GM21737 (cell line): ENCODE data around the gene PTPRN2.

Source experiments
- ATAC-seq: cut with Tn5 transposase; IDR thresholded peaks from one replicate; pipeline ENCODE4 v1.9.1; 2021; ENCODE audit warnings: mild to moderate bottlenecking, moderate library complexity; ENCODE audit not compliant: unreplicated experiment

PTPRN2 gene

DNA sequence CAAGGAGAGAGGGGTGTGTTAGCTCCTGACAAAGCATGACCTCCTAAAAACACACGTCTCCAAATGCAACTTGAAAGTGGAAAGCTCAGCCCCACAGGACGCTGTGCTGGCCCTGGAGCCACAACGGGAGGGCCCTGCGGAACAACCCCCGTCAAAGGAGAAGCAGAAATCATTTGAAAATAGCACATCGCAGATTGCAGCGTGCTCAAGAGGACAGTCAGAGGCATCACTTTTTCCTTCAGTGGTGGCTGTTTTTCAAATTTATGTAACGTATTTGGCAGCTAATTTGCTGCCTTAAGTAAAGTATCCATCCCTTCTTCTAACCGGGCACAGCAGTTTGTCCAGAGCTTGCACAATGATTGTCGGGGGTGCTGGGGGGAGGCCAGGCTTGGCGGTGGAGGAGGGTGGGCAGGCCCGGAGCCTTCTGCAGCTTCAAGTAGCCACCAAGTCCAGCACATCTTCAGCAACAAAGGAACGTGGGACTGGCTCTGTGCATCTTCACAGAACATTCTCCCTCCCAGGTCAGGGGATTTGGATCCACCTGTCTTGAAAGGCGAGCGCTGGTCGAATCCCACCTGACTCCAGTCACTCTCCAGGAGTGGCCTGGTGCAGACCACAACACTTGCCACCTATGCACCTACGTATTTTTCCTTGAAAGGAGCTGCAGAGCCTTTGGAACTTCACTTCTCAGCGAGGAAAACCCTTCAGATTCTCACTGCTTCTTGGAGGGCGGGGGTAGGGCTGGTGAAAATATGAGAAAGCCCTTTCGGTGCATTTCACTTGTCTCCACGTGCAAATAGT is 904.5 kb downstream of the PTPRN2 start:
- ATAC-seq, result no peak

DNA sequence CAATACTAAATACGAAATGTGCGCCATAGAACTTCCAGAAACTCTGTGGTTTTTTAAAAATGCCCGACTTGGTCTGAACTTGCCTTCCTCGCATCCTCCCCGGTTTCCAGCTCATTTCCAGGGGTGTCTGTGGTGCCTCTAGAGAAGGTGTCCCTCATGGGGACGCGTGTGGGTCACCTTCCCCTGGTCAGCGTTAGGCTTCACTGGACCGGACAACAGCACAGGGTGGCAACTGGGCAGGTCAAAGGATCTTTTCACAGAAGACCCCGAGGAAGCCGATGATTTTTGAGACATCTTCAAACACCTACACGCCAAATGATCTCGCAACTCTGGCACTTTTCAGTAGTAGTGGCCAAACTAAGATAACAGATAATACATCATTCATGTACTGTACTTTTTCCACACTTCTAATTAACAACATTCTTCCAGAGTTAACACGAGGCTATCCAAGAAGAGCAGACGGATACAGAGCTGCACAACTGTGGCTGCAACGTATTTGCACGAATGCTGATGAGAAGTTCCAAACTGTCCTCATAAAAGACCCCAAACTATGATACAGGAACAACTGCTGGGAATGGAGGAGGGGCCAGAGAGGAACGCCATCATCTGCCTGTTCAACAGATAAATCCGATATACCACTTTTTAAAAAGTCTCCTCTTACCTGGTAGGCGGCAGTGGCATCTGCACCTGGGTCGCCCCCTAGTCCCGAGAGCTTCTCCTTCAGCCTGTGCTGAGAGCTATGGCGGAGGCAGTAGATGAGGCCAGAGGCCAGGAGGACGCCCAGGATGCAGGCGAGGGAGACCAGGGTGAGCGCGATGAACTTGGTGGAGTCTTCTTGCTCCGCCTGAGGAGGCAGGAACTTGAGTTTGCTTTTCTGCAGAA is 905.3 kb downstream of the PTPRN2 start:
- ATAC-seq, result no peak

DNA sequence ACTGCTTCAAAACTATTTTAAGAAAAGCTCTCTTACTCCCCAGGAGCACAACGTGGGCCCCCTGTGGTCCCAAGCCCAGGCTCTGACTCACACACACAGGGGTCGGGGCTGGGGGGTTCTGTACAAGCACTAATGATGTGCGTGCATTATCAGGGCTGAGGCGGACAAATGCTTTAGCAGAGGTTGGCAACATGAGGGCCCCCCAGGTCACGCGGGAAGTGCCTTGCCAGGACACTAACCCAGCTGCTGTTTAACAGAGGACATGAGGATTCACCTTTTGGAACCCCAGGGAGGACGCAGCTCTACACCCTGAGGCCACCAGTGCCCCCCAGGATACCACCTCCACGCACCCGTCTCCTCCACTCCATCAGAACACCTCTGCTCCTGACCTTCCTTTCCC is 908.0 kb downstream of the PTPRN2 start:
- no peak for ATAC-seq

DNA sequence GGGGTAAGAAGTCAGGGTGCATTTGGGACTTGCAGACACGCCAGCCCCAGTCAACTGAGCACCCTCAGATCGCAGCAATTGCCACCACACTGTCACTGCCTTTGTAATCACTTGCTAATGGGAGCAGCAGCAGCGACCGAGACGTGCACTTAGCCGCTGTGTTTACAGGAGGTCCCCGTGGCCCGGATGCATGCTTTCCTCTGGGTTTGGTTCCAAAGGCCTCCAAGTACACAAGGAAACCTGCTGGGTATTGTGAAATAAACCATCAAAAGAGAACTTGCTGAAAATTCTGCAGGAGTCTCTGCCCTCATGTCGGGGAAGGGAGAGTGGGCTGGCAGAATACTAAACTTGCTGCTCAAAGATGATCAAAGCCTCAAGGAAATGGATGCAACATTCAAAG is 909.1 kb downstream of the PTPRN2 start:
- no peak for ATAC-seq

DNA sequence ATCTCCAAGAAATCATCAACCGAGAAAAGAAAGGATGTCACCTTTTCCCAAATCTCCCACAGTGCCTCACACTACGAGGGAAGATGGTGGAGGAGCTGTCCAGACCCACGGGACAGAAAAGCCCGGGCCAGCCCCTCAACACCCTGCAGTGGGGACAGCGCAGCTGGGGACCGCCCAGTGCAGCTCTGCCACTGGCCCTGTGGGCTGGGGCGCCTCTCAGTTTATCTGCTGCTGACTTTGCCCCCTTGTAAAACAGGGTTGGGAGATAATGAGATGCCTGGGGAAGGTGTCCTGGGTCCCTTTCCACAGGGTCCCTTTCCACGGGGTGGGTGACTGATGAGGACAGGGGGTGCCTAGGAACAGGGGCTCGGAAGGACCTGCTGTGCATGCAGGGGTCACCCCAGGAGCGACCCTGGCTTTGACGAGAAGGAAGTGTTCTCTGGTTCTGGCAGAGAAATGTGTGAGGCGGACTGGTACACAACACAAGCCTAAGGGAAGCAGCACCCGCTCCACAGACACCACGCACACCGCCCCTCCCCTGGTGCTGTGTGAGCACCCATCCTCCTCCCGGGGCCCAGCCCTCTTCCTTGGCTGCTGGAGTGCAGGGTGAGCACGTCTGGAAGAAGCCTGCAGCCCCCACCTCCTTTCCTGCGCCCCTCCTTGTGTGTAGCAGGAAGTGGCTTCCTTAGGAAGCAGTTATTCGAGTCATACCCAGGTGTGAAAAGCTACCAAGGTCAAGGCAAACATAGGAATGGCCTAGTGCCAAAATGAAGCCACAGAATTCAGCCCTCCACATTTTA is 911.0 kb downstream of the PTPRN2 start:
- no peak for ATAC-seq

DNA sequence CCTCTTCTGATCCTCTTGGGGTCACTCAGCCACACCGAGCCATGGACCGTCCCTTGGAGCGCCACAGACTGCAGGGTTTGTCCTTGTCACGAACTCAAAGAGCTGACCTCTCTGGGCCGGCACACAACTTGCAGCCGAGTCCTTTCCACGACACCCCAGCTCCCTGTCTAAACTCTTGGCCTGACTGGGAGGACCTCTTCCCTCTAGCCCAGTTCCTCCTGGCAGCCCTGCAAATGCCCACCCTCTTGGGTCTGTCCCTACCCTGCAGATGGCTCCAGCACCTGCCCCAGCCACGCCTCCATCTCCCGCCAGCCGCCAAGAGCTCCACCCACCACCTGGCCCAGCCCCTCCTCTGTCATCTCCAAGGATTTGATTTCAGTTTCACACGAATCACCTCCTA is 911.6 kb downstream of the PTPRN2 start:
- ATAC-seq, result no peak

DNA sequence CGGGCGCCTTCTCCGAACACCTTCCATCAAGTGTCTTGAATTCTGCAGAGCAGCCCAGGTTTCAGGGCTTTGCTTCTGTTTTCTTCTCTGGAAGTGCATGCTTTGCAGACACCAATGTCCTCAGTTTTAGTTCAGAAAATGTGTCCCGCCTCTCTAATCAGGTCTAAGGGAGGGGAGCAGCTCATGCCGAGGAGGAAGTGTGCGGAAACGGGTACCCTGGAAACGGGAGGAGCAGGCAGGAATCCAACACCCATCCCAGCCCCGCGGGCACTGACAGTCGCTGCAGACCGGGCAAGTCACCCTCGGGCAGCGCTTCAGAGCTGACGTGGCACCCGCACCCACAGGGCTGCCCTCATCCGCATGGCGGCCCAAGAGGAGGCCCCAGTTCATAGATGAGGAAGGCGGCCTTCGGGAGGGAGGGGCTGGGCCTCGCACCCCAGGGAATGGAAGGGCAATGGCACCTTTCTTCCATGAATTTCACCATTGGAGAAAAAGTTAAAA is 912.1 kb downstream of the PTPRN2 start:
- ATAC-seq, result no peak

DNA sequence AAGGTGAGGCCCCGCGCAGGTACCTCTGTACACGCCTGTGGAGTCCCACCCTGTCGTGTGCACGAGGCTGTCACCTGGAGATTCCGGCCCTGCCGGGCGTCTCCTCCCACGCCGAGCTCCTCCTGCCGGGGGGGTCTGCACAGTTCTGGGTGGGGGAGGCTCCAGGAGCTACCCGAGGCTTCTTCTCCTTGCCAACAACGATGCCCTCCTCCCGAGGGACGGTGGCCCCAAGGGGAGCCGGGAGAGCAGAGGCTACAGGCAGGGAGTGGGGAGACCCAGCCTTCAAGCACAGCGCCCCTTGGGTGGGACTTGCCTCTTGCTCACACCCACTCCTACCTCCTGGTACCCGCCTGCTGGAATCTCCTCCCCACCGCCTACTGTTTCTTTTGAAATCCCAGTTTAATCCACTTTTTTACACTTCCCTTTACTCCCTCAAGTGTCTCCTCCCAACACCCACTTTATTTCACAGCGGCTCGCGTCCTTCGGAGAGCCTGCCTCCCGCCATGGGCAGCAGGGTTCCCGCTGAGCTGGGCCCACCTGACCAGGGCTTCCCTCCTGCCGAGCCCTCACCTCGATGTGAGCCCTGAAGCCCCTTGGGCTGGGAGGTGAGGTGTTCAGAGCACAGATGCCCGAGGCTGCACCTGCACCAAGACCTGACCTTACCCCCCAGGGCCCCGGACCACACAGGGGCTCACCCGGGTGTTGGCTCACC is 912.8 kb downstream of the PTPRN2 start:
- no peak for ATAC-seq

DNA sequence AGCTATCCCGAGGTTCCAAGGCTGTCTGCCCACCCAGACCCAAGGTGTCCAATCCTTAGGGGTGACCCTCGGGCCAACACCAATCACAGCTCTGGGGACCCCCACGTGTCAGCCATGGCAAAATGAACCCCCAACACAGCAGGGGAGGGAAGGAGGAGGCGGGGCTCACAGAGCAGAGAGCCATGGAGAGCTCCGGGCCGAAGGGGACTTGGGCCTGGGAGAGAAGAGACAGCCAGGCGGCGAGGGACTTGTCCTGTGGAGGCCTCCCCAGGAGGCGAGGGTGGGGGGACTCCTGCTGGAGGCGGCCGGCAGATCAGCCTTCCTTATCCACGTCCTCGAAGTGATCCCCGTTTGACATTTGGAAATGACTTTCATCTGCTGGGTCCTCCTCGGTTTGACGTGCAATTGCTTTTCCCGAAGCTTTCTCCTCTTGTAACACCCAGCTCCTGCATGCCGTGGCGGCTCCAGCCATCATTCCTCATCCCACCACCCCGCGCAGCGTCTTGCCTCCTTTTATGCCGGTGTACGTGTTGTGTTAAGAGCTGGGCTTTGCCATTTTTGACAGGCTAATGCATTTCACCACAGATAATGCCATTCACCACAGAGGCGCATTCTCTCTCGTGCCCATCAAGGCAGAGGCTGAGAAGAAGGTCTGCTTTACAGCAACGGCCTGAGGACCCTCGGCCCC is 913.5 kb downstream of the PTPRN2 start:
- no peak for ATAC-seq

DNA sequence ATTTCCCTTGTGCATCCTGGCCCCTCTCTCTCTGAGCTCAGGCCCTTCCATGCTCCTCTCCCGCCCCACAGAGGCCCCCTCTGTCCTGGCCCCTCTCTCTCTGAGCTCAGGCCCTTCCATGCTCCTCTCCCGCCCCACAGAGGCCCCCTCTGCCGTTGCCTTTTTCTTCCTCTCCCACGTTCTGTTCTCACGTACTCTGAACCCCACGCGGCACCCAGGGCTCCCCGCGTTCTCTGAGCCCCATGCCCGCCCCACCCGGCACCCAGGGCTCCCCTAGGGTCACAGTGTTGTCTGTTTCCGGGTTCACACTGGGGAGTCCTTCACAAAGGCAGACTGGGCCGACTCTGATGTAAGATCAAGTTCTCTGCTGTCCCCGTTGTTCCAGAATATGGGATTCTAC is 914.0 kb downstream of the PTPRN2 start:
- no peak for ATAC-seq

DNA sequence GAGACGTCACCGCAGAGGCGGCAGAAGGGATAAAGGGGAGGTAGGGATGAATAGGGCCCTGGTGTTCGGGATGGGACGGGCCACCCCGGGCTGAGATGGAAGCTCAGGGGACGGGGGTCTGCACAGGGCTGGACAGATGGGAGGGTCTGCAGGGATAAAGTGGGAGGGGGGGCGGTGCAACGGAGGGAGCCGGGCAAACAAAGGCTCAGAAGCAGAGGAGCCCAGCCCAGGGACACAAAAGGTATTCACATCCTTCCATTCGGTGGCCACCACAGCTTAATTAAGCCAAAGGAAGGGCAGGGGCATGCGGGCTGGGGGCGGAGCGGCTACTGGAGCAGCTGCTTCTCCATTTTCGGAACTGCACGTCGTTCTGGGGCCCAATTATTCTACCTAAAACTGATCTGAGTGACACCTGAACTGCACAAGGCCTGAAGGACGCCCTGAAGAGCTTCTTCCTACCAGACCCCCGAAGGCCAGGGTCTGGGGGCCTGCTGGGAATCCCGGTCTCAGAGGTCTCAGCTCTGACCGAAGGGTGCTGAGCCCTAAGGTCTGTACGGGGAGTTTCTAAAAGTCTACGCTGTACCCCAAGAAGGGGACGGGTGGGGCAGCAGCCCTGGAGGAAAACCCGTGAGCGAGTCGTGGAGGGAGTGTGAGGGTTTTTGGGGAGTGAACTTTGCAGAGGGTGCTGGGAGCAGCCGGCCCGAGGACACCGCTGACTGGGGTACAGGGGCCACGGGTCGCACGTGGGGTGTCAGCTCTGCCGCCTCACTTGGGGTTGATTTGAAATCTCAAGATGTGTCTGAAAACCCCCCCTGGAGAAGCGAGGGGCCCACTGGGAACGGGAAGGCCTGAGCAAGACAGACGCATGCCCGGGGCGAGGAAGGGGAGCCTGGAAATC is 916.0 kb downstream of the PTPRN2 start:
- ATAC-seq, result no peak

DNA sequence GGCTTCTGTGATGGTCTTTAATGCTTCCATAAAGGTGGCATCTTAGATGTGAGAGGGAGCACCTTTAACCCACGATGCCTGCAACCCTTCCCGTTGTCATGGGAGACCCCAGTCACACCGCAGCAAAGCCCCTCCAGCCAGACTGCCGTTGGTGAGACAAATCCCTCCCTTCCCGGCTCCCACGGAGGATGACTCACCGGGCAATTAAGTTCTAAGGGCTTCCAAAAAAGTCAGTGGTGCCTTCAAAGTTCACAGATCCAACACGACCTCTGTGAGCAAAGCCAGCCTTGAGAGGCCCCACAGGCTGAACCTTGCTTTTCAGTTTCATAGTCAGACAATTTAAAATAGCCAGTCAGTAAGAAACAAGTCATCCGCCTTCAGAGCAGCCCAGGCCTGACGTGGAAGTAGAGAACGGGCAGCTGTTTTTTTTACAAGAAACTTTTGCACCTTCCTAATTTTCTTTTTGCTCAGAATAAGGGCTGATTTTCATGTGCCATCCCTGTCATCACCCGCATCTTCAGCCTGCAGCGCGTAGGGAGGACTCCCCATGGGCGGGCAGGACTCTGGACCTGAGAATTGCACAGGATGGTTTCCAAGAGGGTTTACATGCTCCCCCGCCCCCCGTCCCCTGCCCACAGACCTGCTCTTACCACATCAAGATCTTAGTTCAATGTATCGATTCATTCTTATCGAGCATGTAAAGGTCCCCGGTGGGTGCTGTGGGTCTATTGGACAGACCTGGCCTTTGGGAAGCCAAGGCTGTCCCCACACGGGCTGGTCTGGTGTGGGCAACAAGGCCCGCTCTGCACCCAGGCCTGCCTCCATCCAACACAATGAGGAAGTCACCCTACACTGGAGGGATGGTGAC is 916.9 kb downstream of the PTPRN2 start:
- ATAC-seq, result no peak

DNA sequence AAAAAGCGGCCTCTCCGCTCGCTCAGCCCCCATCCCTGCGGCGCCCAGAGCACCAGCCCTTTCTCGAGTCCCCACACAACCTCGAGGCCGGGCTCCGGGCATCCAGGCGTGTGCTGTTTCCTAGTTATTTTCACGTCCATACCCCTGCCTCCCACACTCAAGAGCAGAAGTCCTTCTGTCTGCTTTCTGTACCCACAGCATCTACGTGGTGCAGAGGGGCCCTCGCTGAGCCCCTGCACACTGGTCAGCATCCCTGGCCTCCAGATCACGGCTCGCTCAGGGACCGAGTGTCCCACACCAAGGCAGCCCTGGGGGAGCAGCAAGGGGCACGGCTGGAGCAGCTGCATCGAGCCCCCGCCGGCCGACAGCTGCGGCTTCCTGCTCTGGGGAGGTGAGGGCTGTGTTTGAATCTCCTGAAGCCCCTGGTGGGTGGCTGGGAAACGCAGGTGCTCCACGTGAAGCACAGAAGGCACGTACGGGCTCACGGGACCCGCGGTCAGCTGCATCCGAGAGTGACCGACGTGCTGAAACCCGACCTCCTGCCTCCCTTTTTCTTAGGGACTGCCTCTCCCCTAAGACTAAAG is 917.8 kb downstream of the PTPRN2 start:
- ATAC-seq, result no peak

DNA sequence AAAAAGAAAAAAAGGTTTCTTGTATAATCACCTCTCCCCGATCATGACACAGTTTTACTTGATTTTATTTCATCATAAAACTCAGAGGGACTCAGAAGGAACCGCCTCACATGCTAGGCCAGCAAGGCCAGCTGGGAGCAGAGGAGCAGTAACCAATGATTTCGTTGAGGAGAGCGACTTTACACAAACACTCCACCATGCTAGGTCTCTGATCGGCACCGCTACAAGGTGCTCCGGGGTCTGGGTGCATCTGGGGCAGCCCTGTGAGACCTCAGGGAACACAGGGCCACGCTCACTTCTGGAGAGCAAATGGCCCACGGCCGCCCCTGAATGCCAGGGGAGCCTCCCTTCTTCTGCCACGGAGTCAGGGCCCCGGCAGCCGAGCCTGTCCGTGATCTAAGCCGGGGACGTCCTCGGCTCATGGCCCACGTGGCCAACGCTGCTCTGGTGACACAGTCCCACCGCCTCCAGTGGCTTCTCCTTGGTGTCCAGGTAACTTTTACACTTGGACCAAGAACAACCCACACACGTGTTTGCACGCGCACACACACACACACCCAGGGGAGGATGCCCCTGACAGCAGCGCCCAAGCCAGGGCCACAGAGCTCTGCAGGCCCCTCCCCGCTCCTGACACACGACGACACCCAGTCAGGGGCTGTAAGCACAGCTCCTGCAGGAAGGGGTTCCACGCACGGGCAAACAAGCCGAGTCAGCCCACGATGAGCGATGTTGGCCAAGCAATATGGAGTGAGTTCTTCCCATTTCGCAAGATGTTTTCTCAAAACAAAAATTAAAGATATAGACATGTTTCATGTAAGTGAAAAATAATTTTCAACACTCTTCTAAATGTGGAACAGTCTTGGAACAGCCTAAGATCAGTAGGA is 918.5 kb downstream of the PTPRN2 start:
- ATAC-seq, result no peak

DNA sequence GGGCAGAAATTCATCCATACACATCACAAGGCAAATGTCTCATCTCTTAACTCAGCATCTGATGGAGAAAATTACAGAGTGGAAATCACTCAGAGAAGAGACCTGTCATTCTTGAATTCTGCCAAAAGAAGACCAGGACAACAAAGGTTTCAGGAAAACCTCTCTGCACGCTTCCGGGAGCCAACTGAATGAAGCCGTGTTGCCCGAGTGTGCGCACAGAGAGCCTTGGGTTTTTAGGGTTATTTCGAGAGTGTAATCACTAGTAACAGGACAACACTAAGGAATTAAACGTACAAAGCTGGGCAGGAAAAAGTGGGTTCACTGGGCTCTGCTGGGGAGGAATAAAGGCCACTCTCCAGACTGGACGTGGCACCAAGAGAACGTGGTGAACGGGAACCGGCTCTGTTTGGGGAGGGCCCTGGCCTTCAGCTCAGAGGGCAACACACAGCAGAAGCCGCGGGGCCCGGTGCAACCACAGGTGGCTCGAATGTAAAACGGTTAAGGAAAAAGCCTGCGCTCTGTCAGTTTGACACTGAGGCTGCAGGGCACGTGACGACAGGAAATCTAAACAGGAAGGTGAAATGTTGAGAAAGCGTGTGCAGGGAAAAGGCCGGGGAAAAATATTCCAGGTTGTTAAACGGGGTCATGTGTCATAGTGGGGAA is 919.3 kb downstream of the PTPRN2 start:
- no peak for ATAC-seq

DNA sequence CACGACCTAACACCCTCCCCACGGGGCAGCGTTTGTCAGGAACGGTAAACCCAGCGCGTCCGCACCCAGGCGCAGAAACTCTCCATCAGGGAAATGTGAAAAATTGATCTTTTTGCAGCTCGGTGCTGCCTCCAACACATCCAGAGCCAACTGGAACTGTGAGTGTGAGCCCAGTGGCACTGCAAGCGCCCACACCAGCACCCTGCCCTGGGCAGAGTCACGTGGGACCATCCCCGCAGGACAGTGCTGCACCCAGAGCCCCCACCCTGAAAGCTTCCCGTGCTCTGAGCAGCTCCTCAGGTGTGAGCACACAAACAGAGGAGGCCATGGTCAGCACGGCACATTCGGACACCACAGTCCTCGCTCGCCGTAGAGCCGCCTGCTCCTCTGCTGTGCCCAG is 919.9 kb downstream of the PTPRN2 start:
- no peak for ATAC-seq
